H9 (cell line): Measurements from ENCODE around the gene HPGD. TPM values are rescaled to one million over a fixed set of nuclear protein-coding genes. Genes with fewer than 3 reads are reported as not detected.
A peak's percentile ranks its signal among the peaks of the same experiment; 100 is the strongest.

ENCODE experiments used
- DNase-seq: peaks from one replicate; pipeline ENCODE4 v3.0.0-alpha.2; 2017
- H2AFZ ChIP-seq: one replicate; pipeline ENCODE4 v1.6.1; 2013; ENCODE audit warnings: mild to moderate bottlenecking, low read length, control low read depth, moderate library complexity
- H2AK5ac ChIP-seq: 2 replicates; pipeline ENCODE4 v1.6.1; 2013; ENCODE audit warnings: low read length, control low read depth, mixed read lengths; ENCODE audit not compliant: insufficient read length
- H2BK120ac ChIP-seq: one replicate; pipeline ENCODE4 v1.6.1; 2013; ENCODE audit warnings: low read depth, mild to moderate bottlenecking, low read length, control low read depth, inconsistent platforms; ENCODE audit not compliant: poor library complexity, severe bottlenecking
- H2BK12ac ChIP-seq: 2 replicates; pipeline ENCODE4 v1.6.1; 2013; ENCODE audit warnings: low read length, control low read depth, mixed read lengths, low read depth; ENCODE audit not compliant: insufficient read length
- H2BK15ac ChIP-seq: 2 replicates; pipeline ENCODE4 v1.6.1; 2013; ENCODE audit warnings: low read depth, low read length, control low read depth
- H2BK20ac ChIP-seq: one replicate; pipeline ENCODE4 v1.6.1; 2013; ENCODE audit warnings: low read depth, mild to moderate bottlenecking, low read length, control low read depth, inconsistent platforms; ENCODE audit not compliant: poor library complexity, severe bottlenecking
- H2BK5ac ChIP-seq: 2 replicates; pipeline ENCODE4 v1.6.1; 2013; ENCODE audit warnings: low read length, control low read depth, mixed read lengths; ENCODE audit not compliant: insufficient read length
- H3K14ac ChIP-seq: 2 replicates; pipeline ENCODE4 v1.6.1; 2013; ENCODE audit warnings: low read length, control low read depth; ENCODE audit not compliant: insufficient read depth
- H3K18ac ChIP-seq: 2 replicates; pipeline ENCODE4 v1.6.1; 2013; ENCODE audit warnings: low read depth, mild to moderate bottlenecking, mixed read lengths, low read length, control low read depth; ENCODE audit not compliant: insufficient read length
- H3K23ac ChIP-seq: 2 replicates; pipeline ENCODE4 v1.6.1; 2013; ENCODE audit warnings: low read length, control low read depth, mixed read lengths, low read depth; ENCODE audit not compliant: insufficient read length
- H3K23me2 ChIP-seq: 2 replicates; pipeline ENCODE4 v1.6.1; 2013; ENCODE audit warnings: low read depth, mild to moderate bottlenecking, mixed read lengths, low read length, control low read depth; ENCODE audit not compliant: insufficient read length, poor library complexity, severe bottlenecking
- H3K27ac ChIP-seq: 2 replicates; pipeline ENCODE4 v1.5.1; 2013; ENCODE audit warnings: low read length, control low read depth, mixed read lengths, low read depth; ENCODE audit not compliant: insufficient read length
- H3K27me3 ChIP-seq: 2 replicates; pipeline ENCODE4 v1.6.1; 2013; ENCODE audit warnings: low read length, control low read depth, inconsistent platforms; ENCODE audit not compliant: insufficient read depth
- H3K4ac ChIP-seq: 2 replicates; pipeline ENCODE4 v1.6.1; 2013; ENCODE audit warnings: low read depth, mild to moderate bottlenecking, control low read depth, inconsistent platforms, low read length, moderate library complexity
- H3K4me1 ChIP-seq: 2 replicates; pipeline ENCODE4 v1.6.1; 2013; ENCODE audit warnings: low read length, control low read depth, inconsistent platforms; ENCODE audit not compliant: insufficient read depth
- H3K4me2 ChIP-seq: 2 replicates; pipeline ENCODE4 v1.6.1; 2013; ENCODE audit warnings: low read length, control low read depth, mixed read lengths; ENCODE audit not compliant: insufficient read length, insufficient read depth
- H3K56ac ChIP-seq: 2 replicates; pipeline ENCODE4 v1.6.1; 2013; ENCODE audit warnings: low read depth, mild to moderate bottlenecking, mixed read lengths, low read length, control low read depth; ENCODE audit not compliant: insufficient read length
- H3K79me1 ChIP-seq: 2 replicates; pipeline ENCODE4 v1.6.1; 2013; ENCODE audit warnings: low read depth, mild to moderate bottlenecking, moderate library complexity, low read length, control low read depth, inconsistent platforms; ENCODE audit not compliant: insufficient read depth, poor library complexity, severe bottlenecking
- H3K79me2 ChIP-seq: 2 replicates; pipeline ENCODE4 v1.6.1; 2013; ENCODE audit warnings: low read length, control low read depth, inconsistent platforms; ENCODE audit not compliant: insufficient read depth
- H3K9ac ChIP-seq: 2 replicates; pipeline ENCODE4 v1.6.1; 2013; ENCODE audit warnings: low read length, control low read depth, mixed read lengths; ENCODE audit not compliant: insufficient read length; ENCODE audit errors: extremely low read depth
- H3K9me3 ChIP-seq: one replicate; pipeline ENCODE4 v1.6.1; 2013; ENCODE audit warnings: low read depth, low read length, inconsistent platforms; ENCODE audit not compliant: control insufficient read depth
- H3T11ph ChIP-seq: one replicate; pipeline ENCODE4 v1.6.1; 2013; ENCODE audit warnings: mild to moderate bottlenecking, low read length, control low read depth, inconsistent platforms
- H4K20me1 ChIP-seq: one replicate; pipeline ENCODE4 v1.6.1; 2013; ENCODE audit not compliant: control insufficient read depth, insufficient read length, insufficient read depth
- H4K5ac ChIP-seq: 2 replicates; pipeline ENCODE4 v1.6.1; 2013; ENCODE audit warnings: low read depth, mild to moderate bottlenecking, mixed read lengths, low read length, control low read depth; ENCODE audit not compliant: insufficient read length
- H4K8ac ChIP-seq: replicated peaks from 2 replicates; pipeline ENCODE4 v1.6.1; 2013; ENCODE audit warnings: low read length, control low read depth, mixed read lengths, low read depth; ENCODE audit not compliant: insufficient read length
- H4K91ac ChIP-seq: 2 replicates; pipeline ENCODE4 v1.6.1; 2013; ENCODE audit warnings: low read depth, mild to moderate bottlenecking, moderate library complexity, mixed read lengths, low read length, control low read depth; ENCODE audit not compliant: insufficient read length
- H3K27ac Mint-ChIP-seq, 3 experiments: 2 replicates in 2 of 3; 3 replicates in 1 of 3; pipeline ENCODE4 v1.8.0; 2020 to 2021; ENCODE audit warnings: mixed read lengths in 3 of 3, mild to moderate bottlenecking in 1 of 3, moderate library complexity in 1 of 3
- H3K27me3 Mint-ChIP-seq: 2 replicates; pipeline ENCODE4 v1.8.0; 2021; ENCODE audit warnings: low read depth, mild to moderate bottlenecking, moderate library complexity, mixed read lengths
- H3K36me3 Mint-ChIP-seq, 3 experiments: 2 replicates in 2 of 3; 3 replicates in 1 of 3; pipeline ENCODE4 v1.8.0; 2020 to 2021; ENCODE audit warnings: low read depth in 3 of 3, mixed read lengths in 3 of 3; ENCODE audit not compliant: insufficient read depth in 1 of 3
- H3K4me1 Mint-ChIP-seq, 2 experiments: 2 replicates each; pipeline ENCODE4 v1.8.0; 2020; ENCODE audit warnings: mixed read lengths in 2 of 2
- H3K4me3 Mint-ChIP-seq, 2 experiments: 2 replicates in 1 of 2; 3 replicates in 1 of 2; pipeline ENCODE4 v1.8.0; 2020 to 2021; ENCODE audit warnings: mild to moderate bottlenecking in 2 of 2, mixed read lengths in 2 of 2, moderate library complexity in 1 of 2
- H3K9me3 Mint-ChIP-seq, 2 experiments: 2 replicates in 1 of 2; 3 replicates in 1 of 2; pipeline ENCODE4 v1.8.0; 2020; ENCODE audit warnings: mild to moderate bottlenecking in 2 of 2, mixed read lengths in 2 of 2, moderate library complexity in 1 of 2
- CTCF ChIP-seq: fragments of 200-600 bp; sonication (generic); conservative IDR thresholded peaks from 3 replicates; pipeline ENCODE4 v1.8.0; 2021; ENCODE audit warnings: antibody characterized with exemption, mild to moderate bottlenecking
- WGBS: extraction: QIAGEN DNeasy Blood & Tissue Kit; methylation state at CpG from one replicate; pipeline ENCODE4 v1.1.7; 2013; ENCODE audit warnings: missing lambda C conversion rate, low lambda C conversion rate, mixed read lengths; ENCODE audit not compliant: insufficient read length; ENCODE audit errors: extremely low coverage; 5-methylcytosine and 5-hydroxymethylcytosine counted together
- total RNA-seq: library from RNA; stranded (reverse); gene quantifications from 2 replicates; pipeline ENCODE4 v1.2.1, GENCODE V29; 2021

HPGD gene
- total RNA-seq, 1 experiment from 2014 or later: 16.8 TPM

GRCh38 chr4:174521800-174522182, 497 bp downstream of the HPGD start:
- Histone ChIP-seq H2BK15ac (no peak overlapping the region), H2BK120ac (no peak overlapping the region), H3K56ac (no peak overlapping the region), H2BK20ac (no peak overlapping the region), H4K8ac (no peak overlapping the region), H2AFZ (no peak overlapping the region), H2BK5ac (no peak overlapping the region), H4K20me1 (no peaks in the 10 kb centered on the region), H3K14ac (no peak overlapping the region), H3K27ac (no peak overlapping the region), H4K91ac (no peak overlapping the region), H3K23ac (no peak overlapping the region), H3K4me1 (no peaks in the 10 kb centered on the region), H3K23me2 (peaks cover 14% of the 10 kb centered on the region), H2AK5ac (no peak overlapping the region), H3T11ph (no peak overlapping the region), H3K4ac (no peak overlapping the region), H3K79me1 (no peaks in the 10 kb centered on the region), H3K18ac (no peak overlapping the region), H3K4me2 (peak overlapping the region; percentile 66), H3K9me3 (no peaks in the 10 kb centered on the region), H2BK12ac (no peak overlapping the region), H3K27me3 (peaks cover 8% of the 10 kb centered on the region; the same call in 1 of the 2 replicates), H3K79me2 (no peaks in the 10 kb centered on the region), H4K5ac (no peak overlapping the region), H3K9ac (peak overlapping the region; percentile 14)
- Mint-ChIP-seq H3K9me3 (no peaks in the 10 kb centered on the region), H3K27me3 (peaks cover 27% of the 10 kb centered on the region), H3K27ac (no peak overlapping the region), H3K4me3 (peak overlapping the region; percentile 77 to 82), H3K4me1 (peaks cover 22 to 25% of the 10 kb centered on the region in 2 experiments), H3K36me3 (no peaks in the 10 kb centered on the region)
- no CpG with 5 or more reads among the region's 12 CpGs for WGBS
- TF ChIP-seq CTCF: no peak
- peak; percentile 35 for DNase-seq
